Tibial nerve (tissue), 4 donors: ENCODE data around the gene KRTAP29-1. TPM values are rescaled to one million over a fixed set of nuclear protein-coding genes. Genes with fewer than 3 reads are reported as not detected.
"Not testable (repeated sequence)": the region's sequence is repeated elsewhere in the genome, so short reads cannot be mapped to it uniquely, and the experiment has no call there.

Source experiments
- DNase-seq, 2 donors: peaks; one replicate each; pipeline ENCODE4 v3.0.0-alpha.2; 2019; ENCODE audit warnings: low spot score in 2 of 2
- H3K27ac ChIP-seq, 4 donors: fragments of 200-600 bp; sonication (generic) in 3 of 4; one replicate each; pipeline ENCODE4 v1.5.1; 2017 to 2019; ENCODE audit warnings: mild to moderate bottlenecking in 1 of 4
- H3K27me3 ChIP-seq, 2 donors: fragments of 200-600 bp; sonication (generic) in 1 of 2; one replicate each; pipeline versions ENCODE4 v1.5.1 to v1.6.0; 2017 to 2019
- H3K36me3 ChIP-seq, 3 donors: fragments of 200-600 bp; sonication (generic); one replicate each; pipeline ENCODE4 v1.5.1; 2018 to 2019
- H3K4me1 ChIP-seq, 4 donors: fragments of 200-600 bp; sonication (generic) in 3 of 4; one replicate each; pipeline ENCODE4 v1.5.1; 2017 to 2019
- H3K4me3 ChIP-seq, 4 donors: fragments of 200-600 bp; sonication (generic) in 3 of 4; one replicate each; pipeline ENCODE4 v1.5.1; 2017 to 2019; ENCODE audit warnings: mild to moderate bottlenecking in 1 of 4, moderate library complexity in 1 of 4
- H3K9me3 ChIP-seq, 4 donors: fragments of 200-600 bp; sonication (generic) in 3 of 4; one replicate each; pipeline ENCODE4 v1.5.1; 2017 to 2019
- EP300 ChIP-seq, 2 donors: sonication (generic); formaldehyde crosslinking; IDR thresholded peaks; one replicate each; pipeline ENCODE4 v1.6.1; 2017; ENCODE audit warnings: antibody characterized with exemption in 2 of 2, mild to moderate bottlenecking in 1 of 2
- POLR2A ChIP-seq, 2 donors: fragments of 450-650 bp; IDR thresholded peaks; one replicate each; pipeline ENCODE4 v1.6.1; 2017; ENCODE audit warnings: antibody characterized with exemption in 2 of 2, mild to moderate bottlenecking in 2 of 2, moderate library complexity in 2 of 2
- WGBS, 2 donors: methylation state at CpG; one replicate each; pipeline ENCODE4 v1.1.5; 2018; 5-methylcytosine and 5-hydroxymethylcytosine counted together
- total RNA-seq, 4 donors: library from RNA; depleted of rRNA; stranded (reverse); fragments of >200 nt; gene quantifications; one replicate each; pipeline ENCODE4 v1.1.0, GENCODE V29; 2016
- TF ChIP-seq, protein P1 (sequence below), 5 experiments: fragments of 200-600 bp in 3 of 5; fragments of 450-650 bp in 2 of 5; sonication (generic) in 3 of 5; IDR thresholded peaks; one replicate each; pipeline ENCODE4 v1.5.1; 2016 to 2019; ENCODE audit warnings: antibody characterized with exemption in 5 of 5, mild to moderate bottlenecking in 3 of 5, moderate library complexity in 2 of 5

The KRTAP29-1 gene, protein sequence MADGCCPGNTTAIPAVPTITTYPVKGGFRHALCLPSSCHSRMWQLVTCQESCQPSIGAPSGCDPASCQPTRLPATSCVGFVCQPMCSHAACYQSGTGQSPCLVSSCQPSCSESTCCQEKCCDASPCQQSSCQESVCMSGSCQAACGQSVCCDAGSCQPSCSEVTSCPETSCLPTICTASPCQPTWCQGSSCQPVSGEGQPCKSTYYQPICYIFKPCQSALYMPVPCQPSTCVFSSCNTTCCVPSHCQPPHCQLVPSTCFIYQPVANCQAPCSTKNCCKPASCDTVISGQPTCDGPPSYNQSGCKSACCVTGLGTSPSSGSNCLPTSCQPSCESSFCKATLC
- not detected for total RNA-seq

DNA sequence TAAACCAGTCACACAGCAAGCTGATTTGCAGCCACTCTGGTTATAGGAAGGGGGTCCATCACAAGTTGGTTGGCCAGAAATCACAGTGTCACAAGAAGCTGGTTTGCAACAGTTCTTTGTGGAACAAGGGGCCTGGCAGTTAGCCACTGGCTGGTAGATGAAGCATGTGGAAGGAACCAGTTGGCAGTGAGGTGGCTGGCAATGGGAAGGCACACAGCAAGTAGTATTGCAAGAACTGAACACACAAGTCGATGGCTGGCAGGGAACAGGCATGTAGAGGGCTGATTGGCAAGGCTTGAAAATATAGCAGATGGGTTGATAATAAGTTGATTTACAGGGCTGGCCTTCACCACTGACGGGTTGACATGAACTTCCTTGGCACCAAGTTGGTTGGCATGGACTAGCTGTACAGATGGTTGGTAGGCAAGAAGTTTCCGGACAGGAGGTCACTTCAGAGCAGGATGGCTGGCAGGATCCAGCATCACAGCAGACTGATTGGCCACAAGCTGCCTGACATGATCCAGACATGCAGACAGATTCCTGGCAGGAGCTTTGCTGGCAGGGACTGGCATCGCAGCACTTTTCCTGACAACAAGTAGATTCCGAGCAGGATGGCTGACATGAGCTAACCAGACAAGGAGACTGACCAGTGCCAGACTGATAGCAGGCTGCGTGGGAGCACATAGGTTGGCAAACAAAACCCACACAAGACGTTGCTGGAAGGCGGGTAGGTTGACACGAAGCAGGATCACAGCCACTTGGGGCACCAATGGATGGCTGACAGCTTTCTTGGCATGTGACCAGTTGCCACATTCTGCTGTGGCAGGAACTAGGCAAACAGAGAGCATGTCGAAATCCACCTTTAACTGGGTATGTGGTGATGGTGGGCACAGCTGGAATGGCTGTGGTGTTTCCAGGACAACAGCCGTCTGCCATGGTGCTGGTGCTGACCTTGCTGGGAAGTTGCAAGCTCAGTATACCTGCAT is at the start of gene KRTAP29-1:
TSS of gene KRTAP29-1 (minus strand) at position 936 of the 986 bp plus-strand sequence. CDS start at position 936, 0 bp downstream.
- 82 to 86% methylated on average over 10 of the region's 11 CpGs for WGBS, 2 donors
- TF ChIP-seq POLR2A (IDR thresholded peaks at IDR 0.05): no peak
- no peak for TF ChIP-seq EP300 (IDR thresholded peaks at IDR 0.05)
- TF ChIP-seq, protein P1, sequence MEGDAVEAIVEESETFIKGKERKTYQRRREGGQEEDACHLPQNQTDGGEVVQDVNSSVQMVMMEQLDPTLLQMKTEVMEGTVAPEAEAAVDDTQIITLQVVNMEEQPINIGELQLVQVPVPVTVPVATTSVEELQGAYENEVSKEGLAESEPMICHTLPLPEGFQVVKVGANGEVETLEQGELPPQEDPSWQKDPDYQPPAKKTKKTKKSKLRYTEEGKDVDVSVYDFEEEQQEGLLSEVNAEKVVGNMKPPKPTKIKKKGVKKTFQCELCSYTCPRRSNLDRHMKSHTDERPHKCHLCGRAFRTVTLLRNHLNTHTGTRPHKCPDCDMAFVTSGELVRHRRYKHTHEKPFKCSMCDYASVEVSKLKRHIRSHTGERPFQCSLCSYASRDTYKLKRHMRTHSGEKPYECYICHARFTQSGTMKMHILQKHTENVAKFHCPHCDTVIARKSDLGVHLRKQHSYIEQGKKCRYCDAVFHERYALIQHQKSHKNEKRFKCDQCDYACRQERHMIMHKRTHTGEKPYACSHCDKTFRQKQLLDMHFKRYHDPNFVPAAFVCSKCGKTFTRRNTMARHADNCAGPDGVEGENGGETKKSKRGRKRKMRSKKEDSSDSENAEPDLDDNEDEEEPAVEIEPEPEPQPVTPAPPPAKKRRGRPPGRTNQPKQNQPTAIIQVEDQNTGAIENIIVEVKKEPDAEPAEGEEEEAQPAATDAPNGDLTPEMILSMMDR (IDR thresholded peaks at IDR 0.05): no peak
- Histone ChIP-seq H3K9me3 (peaks cover 0 to 14% (median 0%) of the 10 kb centered on the region in 4 donors), H3K4me1 (no peaks in the 10 kb centered on the region), H3K27me3 (no peaks in the 10 kb centered on the region), H3K27ac (no peak within 1 kb of the TSS), H3K4me3 (no peak within 1 kb of the TSS), H3K36me3 (no peaks in the 10 kb centered on the region)
- no peak for DNase-seq

GRCh38 chr17:41351177-41351576 is 48.5 kb upstream of the KRTAP29-1 start:
- H3K27ac ChIP-seq: no peak overlapping the region
- H3K4me3 ChIP-seq: no peak overlapping the region
- no peaks in the 10 kb centered on the region for H3K27me3 ChIP-seq
- WGBS, 2 donors: 88 to 91% methylated on average over 2 of the region's 2 CpGs
- DNase-seq: no peak
- H3K9me3 ChIP-seq: peaks cover 0 to 2% (median 0%) of the 10 kb centered on the region in 4 donors
- H3K4me1 ChIP-seq: no peaks in the 10 kb centered on the region
- H3K36me3 ChIP-seq: no peaks in the 10 kb centered on the region
- TF ChIP-seq POLR2A (IDR thresholded peaks at IDR 0.05): no peak
- no peak for TF ChIP-seq EP300 (IDR thresholded peaks at IDR 0.05)
- TF ChIP-seq, protein P1 (IDR thresholded peaks at IDR 0.05): no peak

DNA sequence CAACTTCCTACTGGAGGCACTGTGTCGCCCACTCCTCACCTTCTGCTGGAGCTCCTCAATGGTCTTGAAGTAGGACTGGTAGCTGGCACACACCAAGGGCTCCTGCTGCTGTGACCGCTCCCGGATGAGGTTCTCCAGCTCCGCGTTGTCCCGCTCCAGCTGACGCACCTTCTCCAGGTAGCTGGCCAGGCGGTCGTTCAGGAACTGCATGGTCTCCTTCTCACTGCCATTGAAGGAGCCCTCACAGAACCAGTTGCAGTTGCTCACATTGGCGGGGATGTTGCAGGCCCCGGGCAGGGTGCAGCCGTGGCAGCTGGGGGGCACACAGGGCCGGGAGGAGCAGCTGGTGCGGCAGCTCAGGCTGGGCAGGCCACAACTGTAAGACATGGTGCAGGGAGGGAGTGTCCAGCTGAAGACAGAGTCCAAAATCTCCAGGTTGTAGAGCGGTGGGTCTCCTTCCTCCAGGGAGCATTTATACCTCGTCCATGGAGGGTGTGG is 47.8 kb upstream of the KRTAP29-1 start, which contains the start of gene KRT33A:
TSS of gene KRT33A (minus strand) at position 448 of the 498 bp plus-strand sequence. CDS start at position 387, 61 bp downstream.
- DNase-seq, H3K9me3 ChIP-seq: not testable (repeated sequence)
- 89 to 91% methylated on average over 16 of the region's 16 CpGs for WGBS, 2 donors

DNA sequence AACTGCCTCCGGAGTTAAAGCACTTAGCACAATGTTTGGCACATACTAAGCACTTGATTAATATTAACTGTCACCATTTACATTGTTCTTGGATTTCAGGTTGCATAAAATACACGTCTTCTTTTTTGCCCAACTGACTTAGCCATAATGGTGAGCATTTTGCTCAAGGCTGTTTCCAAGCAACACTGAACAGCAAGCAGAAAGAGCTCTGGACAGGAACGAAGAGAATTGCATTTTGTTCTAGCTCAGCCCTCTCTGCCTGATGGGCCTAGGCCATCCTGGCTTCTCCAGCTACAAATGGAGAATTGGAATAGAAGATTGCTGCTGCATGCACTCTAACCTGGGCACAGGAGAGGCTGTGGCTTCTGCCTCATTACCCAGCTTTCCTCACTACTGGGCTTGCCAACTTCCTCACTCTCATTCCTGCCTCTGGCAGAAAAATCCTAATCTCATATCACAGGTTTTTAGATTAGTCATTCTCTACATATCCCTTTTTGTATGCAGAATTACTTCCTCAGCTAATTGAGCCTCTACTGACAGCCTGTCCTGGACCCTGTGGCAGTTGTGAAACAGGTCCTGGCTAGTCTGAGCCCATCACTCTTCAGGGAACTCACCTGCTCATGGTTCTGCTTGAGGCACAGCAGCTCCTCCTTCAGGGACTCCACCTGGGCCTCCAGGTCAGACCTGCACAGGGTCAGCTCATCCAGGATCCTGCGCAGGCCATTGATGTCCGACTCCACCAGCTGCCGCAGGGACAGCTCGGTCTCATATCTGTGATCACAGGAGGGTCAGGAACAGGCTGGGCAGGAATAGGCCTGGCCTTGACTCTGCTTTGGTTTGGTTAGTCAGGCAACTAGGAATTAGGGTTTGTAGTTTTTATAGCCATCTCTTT is 45.5 kb upstream of the KRTAP29-1 start:
- H3K36me3 ChIP-seq: no peaks in the 10 kb centered on the region

More for the DNA sequence above, 47.8 kb upstream of the KRTAP29-1 start, which contains the start of gene KRT33A:
- not testable (repeated sequence) for H3K4me1 ChIP-seq, H3K36me3 ChIP-seq, H3K4me3 ChIP-seq, H3K27me3 ChIP-seq, H3K27ac ChIP-seq

DNA sequence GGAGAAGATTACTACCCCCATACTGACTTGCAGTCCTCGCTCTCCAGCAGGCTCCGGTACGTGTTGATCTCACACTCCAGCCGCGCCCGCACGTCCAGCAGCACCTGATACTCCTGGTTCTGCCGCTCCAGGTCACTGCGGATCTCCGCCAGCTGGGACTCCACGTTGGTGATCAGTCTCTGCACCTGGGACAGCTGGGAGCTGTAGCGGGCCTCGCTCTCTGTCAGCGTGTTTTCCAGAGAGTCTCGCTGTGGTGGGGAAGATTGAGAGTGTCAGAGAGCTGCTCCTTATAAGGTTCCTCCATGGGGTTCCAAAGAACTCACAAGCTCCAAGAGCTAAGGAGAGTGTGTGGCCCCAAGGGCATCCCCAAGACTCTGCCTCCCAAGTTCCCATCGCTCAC is 43.8 kb upstream of the KRTAP29-1 start:
- not testable (repeated sequence) for H3K27ac ChIP-seq, H3K4me1 ChIP-seq, DNase-seq, H3K27me3 ChIP-seq, H3K36me3 ChIP-seq, H3K4me3 ChIP-seq
- peaks cover 0 to 14% (median 0%) of the 10 kb centered on the region in 4 donors for H3K9me3 ChIP-seq
- 69 to 73% methylated on average over 15 to 16 of the region's 16 CpGs for WGBS, 2 donors

More for the DNA sequence above, 45.5 kb upstream of the KRTAP29-1 start:
- no peak overlapping the region for H3K4me3 ChIP-seq
- 85 to 87% methylated on average over 6 to 7 of the region's 7 CpGs for WGBS, 2 donors
- H3K27ac ChIP-seq: no peak overlapping the region
- no peak for TF ChIP-seq EP300 (IDR thresholded peaks at IDR 0.05)
- TF ChIP-seq POLR2A (IDR thresholded peaks at IDR 0.05): no peak
- TF ChIP-seq, protein P1 (IDR thresholded peaks at IDR 0.05): no peak
- peaks cover 0 to 4% (median 0%) of the 10 kb centered on the region in 4 donors for H3K4me1 ChIP-seq
- no peak for DNase-seq
- no peaks in the 10 kb centered on the region for H3K27me3 ChIP-seq
- no peaks in the 10 kb centered on the region for H3K9me3 ChIP-seq
